NCI-H1417 treated with DMSO at 0.1 percent for 48 hours (cell line): Measurements from ENCODE around the gene HTR6.
A peak's percentile ranks its signal among the peaks of the same experiment; 100 is the strongest.

Source experiments
- DNase-seq: peaks from one replicate; lab custom pipeline; 2025; lab: John Stamatoyannopoulos, UW

Gene HTR6

DNA sequence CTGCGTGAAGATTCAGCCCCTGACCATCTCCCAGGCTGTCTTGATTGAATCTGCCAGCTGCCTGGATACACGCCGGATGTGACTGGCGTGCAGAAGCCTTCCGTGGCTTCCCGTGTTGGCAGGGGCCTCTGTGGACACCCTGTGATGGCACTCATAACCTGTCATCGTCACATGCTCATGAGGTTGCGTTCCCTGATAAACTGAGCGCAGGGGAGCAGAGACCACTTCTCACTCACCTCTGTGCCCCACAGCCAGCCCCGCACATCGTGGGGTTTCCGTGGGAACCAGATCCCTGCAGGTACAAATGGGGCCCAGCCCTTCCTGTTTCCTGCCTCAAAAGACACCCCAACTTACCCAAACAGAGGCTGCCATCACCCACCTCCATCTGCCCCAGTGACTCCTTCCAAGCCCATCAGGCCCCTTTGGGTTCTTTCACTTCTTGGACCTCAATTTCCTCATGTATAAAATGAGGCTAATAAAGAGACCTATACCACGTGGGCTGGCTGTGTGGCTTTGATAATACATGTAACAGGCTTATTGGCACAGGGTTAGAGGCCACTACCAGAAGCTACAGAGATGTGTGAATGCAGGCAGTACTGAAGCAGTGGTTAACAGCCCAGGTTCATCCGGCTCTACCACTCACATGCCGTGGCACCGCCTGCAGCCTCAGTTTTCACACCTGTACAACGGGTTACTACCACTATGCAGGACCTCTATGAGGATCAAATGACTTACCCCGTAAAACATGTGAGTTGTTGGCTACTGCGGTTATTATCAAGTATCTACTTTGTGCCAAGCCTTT lies 23.6 kb downstream of the HTR6 start:
- DNase-seq, result no peak

DNA sequence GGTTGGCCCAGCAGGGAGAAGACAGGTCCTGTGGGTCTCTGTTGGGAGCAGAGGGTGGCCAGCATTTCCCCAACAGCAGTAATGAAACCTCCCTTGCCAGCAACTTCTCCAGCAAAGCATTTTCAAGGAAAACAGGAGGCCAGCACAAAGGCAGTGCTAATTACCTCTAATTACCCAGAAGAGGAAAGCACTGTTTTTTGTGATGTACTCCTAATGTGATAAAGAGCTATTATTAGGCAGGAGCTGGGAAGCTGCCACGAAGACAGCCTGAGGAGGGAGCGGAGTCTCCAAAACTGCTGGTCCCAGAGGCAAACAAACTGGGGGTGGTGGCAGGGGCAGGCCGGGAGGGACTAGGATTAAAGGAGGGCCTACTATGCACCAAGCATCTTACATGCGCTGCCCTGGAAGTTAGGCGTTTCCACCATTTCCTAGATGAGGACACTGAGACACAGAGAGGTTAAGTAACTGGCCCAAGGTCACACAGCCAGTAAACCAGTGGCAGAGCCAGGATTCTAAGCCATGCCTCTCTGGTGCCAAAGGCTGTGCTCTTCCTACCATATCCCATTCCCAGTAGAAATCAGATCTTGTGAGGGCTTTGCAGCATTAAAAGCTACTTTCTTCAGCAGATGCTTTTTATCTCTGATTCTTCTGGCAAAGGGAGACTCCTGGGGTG lies 24.5 kb downstream of the HTR6 start:
- peak; percentile 35 for DNase-seq

- no peak for DNase-seq
Measured at GRCh38 chr1:19689856-19690255, 25.2 kb downstream of the HTR6 start.

DNA sequence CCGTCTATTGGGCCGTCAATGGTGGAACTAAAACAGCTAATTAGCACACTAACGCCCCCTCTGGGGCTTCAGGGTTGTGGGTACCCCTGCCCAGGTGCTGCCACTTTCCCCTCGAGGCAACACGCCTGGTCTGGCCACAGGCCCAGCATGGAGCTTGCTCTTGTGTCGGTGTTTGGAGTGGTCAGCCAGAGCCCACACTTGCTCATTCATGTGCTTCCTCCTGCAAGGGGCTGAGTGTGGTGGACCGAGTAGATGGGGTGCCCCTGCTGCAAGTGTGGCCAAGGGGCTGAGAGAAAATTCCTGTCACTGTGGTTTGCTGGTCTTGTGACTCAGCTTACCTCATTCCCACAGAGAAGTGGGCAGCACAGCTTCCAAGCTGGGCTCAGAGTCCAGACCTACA lies 25.7 kb downstream of the HTR6 start:
- DNase-seq, result no peak

DNA sequence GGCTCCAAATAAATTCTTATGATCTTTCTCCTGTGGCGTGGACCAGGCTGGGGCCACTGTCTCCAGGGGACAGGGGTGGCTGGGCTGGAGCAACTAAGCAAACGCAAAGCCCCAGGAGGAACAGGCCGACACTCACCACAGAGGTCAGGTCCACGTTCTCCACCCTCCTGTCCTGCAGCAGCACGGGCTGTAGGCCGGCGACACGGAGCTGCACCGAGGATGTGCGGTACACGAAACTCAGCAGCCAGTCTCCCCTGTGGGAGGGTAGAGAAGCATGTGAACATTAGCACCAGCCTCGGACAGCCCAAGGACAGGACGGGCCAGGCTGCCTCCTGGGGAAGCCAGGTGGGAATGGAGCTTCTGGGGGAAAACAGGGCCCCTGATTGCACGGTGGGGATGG lies 29.6 kb downstream of the HTR6 start:
- no peak for DNase-seq

DNA sequence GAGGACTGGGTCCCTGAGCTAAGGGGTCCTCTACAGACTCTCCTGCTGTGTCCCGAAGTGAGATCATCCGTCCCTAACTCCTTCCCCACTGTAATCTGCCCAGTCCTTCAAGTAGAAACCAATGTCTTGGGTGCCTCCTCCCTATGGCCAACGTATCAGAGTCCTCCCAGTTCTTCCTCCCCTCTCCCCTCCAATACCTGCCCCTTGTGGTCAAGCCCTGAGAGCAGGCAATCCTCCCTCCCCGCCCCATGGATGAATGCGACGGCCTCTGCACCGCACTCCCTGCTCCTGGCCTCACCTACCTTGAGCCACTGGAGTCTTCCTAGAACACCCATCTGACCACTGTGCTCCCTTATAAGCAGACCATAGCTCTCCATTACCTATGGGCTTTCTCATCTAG lies 31.1 kb downstream of the HTR6 start:
- no peak for DNase-seq

GRCh38 chr1:19696820-19697219 lies 32.1 kb downstream of the HTR6 start:
- DNase-seq, result no peak

DNA sequence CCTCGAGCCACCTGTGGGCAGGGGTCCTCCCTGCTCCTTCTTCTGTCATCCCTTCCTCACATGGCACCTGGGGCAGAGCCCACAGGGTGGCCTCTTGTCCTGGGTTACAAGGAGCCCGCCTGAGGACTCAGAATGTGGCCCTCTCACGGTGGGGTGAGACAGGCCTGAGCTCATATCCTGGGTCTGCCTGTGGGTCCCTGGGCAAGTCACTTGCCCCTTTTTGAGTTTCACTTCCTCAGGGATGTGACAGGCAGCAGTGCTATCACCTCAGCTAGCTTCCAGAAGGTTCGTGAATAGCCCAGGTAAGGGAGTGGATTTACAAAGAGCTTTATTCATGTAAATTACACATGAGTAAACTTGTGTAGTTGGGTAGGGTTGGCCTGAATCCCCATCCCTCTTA lies 33.5 kb downstream of the HTR6 start:
- no peak for DNase-seq

DNA sequence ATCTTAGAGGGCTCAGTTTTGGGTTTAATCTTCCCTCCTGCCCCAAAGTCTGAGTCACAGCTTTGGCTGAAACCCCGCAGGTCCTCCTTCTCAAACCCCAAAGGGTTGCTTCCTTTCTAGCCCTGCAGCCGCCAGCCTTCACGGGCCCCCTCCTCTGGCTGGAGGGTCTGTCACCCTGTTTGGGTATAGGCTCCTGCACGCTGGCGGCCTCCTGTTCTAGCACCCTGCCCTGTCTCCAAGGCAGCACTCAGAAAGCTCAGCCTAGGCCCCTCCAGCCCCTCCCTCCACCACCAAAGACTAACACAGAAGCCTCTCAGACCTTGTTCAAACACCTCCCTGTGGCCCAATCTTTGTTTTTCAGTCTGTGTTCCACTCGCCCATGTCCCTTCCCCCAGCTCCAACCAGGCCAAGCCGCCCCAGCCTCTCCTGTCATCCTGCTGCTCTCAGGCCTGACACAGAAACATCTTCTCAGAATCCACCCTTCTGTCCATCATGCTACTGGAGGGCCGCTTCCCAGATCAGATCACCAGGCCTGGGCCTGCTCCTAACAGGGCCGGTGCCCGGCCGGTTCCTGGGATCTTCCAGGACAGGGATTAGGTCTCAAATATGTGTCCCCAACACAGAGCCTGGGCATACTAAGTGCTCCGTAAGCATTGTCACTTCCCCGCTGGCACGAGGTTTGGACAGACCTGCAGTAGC lies 35.6 kb downstream of the HTR6 start:
- DNase-seq, result no peak

DNA sequence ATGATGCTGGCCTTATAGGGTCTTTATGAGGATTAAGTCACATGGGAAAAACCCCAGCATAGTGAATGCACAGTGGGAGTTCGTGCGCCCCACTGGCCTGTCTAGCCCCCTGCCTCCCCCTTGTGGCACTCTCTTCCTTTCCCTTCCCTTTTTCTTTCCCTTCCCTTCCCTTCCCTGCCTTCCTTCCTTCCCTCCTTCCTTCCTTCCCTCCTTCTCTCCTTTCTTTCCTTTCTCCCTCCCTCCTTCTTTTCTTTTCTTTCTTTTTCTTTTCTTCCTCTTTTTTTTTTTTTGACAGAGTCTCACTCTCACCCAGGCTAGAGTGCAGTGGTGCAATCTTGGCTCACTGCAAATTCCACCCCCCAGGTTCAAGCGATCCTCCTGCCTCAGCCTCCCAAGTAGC lies 38.6 kb downstream of the HTR6 start:
- DNase-seq, result no peak

- no peak for DNase-seq
Measured at GRCh38 chr1:19704247-19705113, 39.8 kb downstream of the HTR6 start.

DNA sequence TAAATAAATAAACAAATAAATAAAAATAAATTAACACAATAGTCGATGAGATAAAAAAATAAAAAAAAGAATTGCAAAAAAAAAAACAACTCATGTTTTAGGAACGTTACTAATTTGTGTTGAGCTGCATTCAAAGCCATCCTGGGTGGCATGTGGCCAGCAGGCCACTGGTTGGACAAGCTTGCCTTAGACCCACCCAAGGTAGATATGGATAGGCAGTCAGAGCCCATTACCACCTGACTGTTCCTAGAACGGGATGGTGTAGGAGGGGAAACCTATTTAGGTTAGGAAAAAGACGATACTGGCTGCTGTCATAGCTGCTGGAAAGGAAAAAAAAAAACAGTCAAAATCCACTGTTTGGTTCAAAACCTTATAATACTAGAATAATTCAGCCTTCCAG lies 40.8 kb downstream of the HTR6 start:
- no peak for DNase-seq

DNA sequence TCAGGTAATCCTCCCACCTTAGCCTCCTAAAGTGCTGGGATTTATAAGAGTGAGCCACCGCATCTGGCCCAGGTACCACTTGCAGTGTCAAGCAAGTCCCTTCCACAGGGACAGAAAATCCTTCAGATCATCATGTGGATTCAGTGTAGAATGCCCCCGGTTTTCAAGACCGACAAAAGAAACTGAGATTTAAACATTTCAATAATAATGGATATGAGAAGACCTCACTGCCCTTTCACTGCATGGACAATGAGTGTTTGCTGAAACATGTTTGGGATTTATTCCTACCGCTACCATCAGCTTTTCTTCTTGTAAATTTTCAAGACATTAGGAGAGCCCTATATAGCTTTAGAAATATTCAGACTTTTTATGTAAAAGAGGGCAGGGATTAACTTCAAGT lies 41.5 kb downstream of the HTR6 start:
- no peak for DNase-seq

DNA sequence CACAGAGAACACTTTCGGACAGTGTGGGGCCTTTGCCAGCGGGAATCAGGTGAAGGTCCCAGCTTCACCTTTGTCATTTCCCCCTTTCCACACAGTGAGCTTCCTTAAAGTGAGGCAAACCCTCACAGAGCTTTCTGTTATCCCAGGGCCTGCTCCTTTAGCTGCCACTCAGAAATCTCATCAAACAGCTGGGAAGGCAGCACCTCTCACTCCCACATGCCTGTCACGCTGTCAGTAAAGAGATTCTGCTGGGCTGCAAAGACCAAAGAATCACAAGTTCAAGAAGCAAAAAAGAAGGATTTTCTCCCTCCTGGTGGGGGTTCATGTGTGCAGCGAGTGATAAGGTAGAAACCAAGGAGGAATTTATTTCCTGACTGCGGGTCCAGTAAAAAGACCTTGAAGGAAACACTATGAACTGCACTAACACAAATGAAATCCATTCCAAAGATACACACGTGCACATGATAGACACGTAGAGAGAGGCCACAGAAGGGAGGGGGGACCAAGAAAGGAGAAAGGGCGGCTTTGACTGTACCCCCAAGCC lies 44.0 kb downstream of the HTR6 start:
- DNase-seq, result no peak

- DNase-seq, result no peak
Measured at GRCh38 chr1:19709260-19709793, 44.7 kb downstream of the HTR6 start.

- DNase-seq, result no peak
Measured at GRCh38 chr1:19710825-19711611, 46.3 kb downstream of the HTR6 start.

DNA sequence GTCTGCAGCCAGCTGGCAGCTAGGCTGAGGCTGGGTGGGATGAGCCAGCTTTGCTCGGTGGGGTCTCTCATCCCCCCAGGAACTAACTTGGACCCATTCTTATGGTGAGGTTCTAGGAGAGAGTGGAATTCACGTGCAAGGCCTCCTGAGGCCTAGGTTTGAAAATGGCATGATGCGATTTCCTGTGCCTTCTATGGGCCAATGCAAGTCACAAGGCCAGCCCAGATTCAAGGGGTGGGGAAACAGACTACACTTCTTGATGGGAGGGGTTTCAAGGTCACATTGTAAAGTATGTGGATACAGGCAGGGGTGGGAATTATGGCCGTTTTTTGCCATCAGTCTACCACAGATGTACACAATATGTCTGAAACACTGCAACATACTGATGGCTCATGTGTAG lies 48.3 kb downstream of the HTR6 start:
- DNase-seq, result no peak

DNA sequence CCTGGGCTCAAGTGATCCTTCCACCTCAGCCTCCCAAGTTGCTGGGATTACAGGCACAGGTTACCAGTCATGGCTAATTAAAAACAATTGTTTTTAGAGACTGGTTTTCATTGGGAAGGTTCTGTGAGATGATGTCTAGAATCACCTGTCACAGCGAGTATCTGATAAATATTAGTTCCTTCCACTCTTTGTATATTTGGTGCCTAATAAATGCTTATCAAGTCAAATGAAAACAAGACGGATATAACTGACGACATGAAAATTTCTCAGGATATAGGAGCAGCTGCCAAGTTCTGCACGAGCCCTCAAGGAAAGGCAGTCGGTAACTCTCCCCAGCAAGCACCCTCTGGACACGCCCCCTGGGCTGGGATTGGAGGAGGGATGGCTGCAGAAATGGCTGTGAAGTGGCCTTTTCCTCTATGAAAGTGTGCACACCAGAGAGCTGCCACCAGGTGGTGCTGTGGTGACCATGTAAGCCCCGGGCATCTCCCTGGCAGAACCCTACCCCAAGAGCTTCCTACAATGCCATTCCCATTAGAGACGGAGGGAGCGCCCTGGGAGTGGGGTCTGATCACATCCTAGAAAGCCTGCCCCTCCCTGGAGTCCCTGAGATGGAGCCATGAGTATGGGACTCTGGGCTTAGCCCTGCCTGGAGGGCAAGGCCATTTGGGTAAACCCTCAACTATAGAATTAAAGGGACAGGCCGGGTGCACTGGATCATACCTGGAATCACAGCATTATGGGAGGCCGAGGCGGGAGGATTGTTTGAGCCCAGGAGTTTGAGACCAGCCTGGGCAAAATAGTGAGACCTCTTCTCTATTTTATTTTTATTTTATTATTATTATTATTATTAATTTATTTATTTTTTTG lies 50.9 kb downstream of the HTR6 start:
- peak; percentile 64 for DNase-seq

DNA sequence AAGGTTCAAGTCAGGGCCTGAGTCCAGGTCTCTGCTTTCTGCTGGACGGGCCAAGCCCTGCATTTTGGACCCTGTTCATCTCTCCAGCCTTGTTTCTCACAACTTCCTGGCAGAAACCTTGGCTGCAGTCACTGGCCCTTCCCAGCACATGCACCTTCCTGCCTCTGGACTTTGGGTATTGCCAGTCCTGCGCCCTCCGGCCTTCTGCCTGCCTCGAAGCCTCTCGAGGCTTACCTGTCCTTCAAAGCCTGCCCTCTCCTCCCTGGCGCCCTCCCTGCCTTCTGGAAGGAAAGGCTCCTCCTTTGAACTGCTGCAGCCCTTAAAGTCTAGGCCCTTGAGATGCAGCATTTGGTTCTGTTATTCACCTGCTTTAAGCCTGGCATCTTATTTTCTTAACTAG lies 52.8 kb downstream of the HTR6 start:
- no peak for DNase-seq

GRCh38 chr1:19720174-19720573 lies 55.5 kb downstream of the HTR6 start:
- no peak for DNase-seq
